H9 (cell line): ENCODE data around the gene GNL1. TPM values are rescaled to one million over a fixed set of nuclear protein-coding genes. Genes with fewer than 3 reads are reported as not detected.
A peak's percentile ranks its signal among the peaks of the same experiment; 100 is the strongest.

Source experiments
- DNase-seq: peaks from one replicate; pipeline ENCODE4 v3.0.0-alpha.2; 2017
- H2AFZ ChIP-seq: one replicate; pipeline ENCODE4 v1.6.1; 2013; ENCODE audit warnings: mild to moderate bottlenecking, low read length, control low read depth, moderate library complexity
- H2AK5ac ChIP-seq: 2 replicates; pipeline ENCODE4 v1.6.1; 2013; ENCODE audit warnings: low read length, control low read depth, mixed read lengths; ENCODE audit not compliant: insufficient read length
- H2BK120ac ChIP-seq: one replicate; pipeline ENCODE4 v1.6.1; 2013; ENCODE audit warnings: low read depth, mild to moderate bottlenecking, low read length, control low read depth, inconsistent platforms; ENCODE audit not compliant: poor library complexity, severe bottlenecking
- H2BK12ac ChIP-seq: 2 replicates; pipeline ENCODE4 v1.6.1; 2013; ENCODE audit warnings: low read length, control low read depth, mixed read lengths, low read depth; ENCODE audit not compliant: insufficient read length
- H2BK15ac ChIP-seq: 2 replicates; pipeline ENCODE4 v1.6.1; 2013; ENCODE audit warnings: low read depth, low read length, control low read depth
- H2BK20ac ChIP-seq: one replicate; pipeline ENCODE4 v1.6.1; 2013; ENCODE audit warnings: low read depth, mild to moderate bottlenecking, low read length, control low read depth, inconsistent platforms; ENCODE audit not compliant: poor library complexity, severe bottlenecking
- H2BK5ac ChIP-seq: 2 replicates; pipeline ENCODE4 v1.6.1; 2013; ENCODE audit warnings: low read length, control low read depth, mixed read lengths; ENCODE audit not compliant: insufficient read length
- H3K14ac ChIP-seq: 2 replicates; pipeline ENCODE4 v1.6.1; 2013; ENCODE audit warnings: low read length, control low read depth; ENCODE audit not compliant: insufficient read depth
- H3K18ac ChIP-seq: 2 replicates; pipeline ENCODE4 v1.6.1; 2013; ENCODE audit warnings: low read depth, mild to moderate bottlenecking, mixed read lengths, low read length, control low read depth; ENCODE audit not compliant: insufficient read length
- H3K23ac ChIP-seq: 2 replicates; pipeline ENCODE4 v1.6.1; 2013; ENCODE audit warnings: low read length, control low read depth, mixed read lengths, low read depth; ENCODE audit not compliant: insufficient read length
- H3K23me2 ChIP-seq: 2 replicates; pipeline ENCODE4 v1.6.1; 2013; ENCODE audit warnings: low read depth, mild to moderate bottlenecking, mixed read lengths, low read length, control low read depth; ENCODE audit not compliant: insufficient read length, poor library complexity, severe bottlenecking
- H3K27ac ChIP-seq: 2 replicates; pipeline ENCODE4 v1.5.1; 2013; ENCODE audit warnings: low read length, control low read depth, mixed read lengths, low read depth; ENCODE audit not compliant: insufficient read length
- H3K27me3 ChIP-seq: 2 replicates; pipeline ENCODE4 v1.6.1; 2013; ENCODE audit warnings: low read length, control low read depth, inconsistent platforms; ENCODE audit not compliant: insufficient read depth
- H3K4ac ChIP-seq: 2 replicates; pipeline ENCODE4 v1.6.1; 2013; ENCODE audit warnings: low read depth, mild to moderate bottlenecking, control low read depth, inconsistent platforms, low read length, moderate library complexity
- H3K4me1 ChIP-seq: 2 replicates; pipeline ENCODE4 v1.6.1; 2013; ENCODE audit warnings: low read length, control low read depth, inconsistent platforms; ENCODE audit not compliant: insufficient read depth
- H3K4me2 ChIP-seq: 2 replicates; pipeline ENCODE4 v1.6.1; 2013; ENCODE audit warnings: low read length, control low read depth, mixed read lengths; ENCODE audit not compliant: insufficient read length, insufficient read depth
- H3K56ac ChIP-seq: 2 replicates; pipeline ENCODE4 v1.6.1; 2013; ENCODE audit warnings: low read depth, mild to moderate bottlenecking, mixed read lengths, low read length, control low read depth; ENCODE audit not compliant: insufficient read length
- H3K79me1 ChIP-seq: 2 replicates; pipeline ENCODE4 v1.6.1; 2013; ENCODE audit warnings: low read depth, mild to moderate bottlenecking, moderate library complexity, low read length, control low read depth, inconsistent platforms; ENCODE audit not compliant: insufficient read depth, poor library complexity, severe bottlenecking
- H3K79me2 ChIP-seq: 2 replicates; pipeline ENCODE4 v1.6.1; 2013; ENCODE audit warnings: low read length, control low read depth, inconsistent platforms; ENCODE audit not compliant: insufficient read depth
- H3K9ac ChIP-seq: 2 replicates; pipeline ENCODE4 v1.6.1; 2013; ENCODE audit warnings: low read length, control low read depth, mixed read lengths; ENCODE audit not compliant: insufficient read length; ENCODE audit errors: extremely low read depth
- H3K9me3 ChIP-seq: one replicate; pipeline ENCODE4 v1.6.1; 2013; ENCODE audit warnings: low read depth, low read length, inconsistent platforms; ENCODE audit not compliant: control insufficient read depth
- H3T11ph ChIP-seq: one replicate; pipeline ENCODE4 v1.6.1; 2013; ENCODE audit warnings: mild to moderate bottlenecking, low read length, control low read depth, inconsistent platforms
- H4K20me1 ChIP-seq: one replicate; pipeline ENCODE4 v1.6.1; 2013; ENCODE audit not compliant: control insufficient read depth, insufficient read length, insufficient read depth
- H4K5ac ChIP-seq: 2 replicates; pipeline ENCODE4 v1.6.1; 2013; ENCODE audit warnings: low read depth, mild to moderate bottlenecking, mixed read lengths, low read length, control low read depth; ENCODE audit not compliant: insufficient read length
- H4K8ac ChIP-seq: replicated peaks from 2 replicates; pipeline ENCODE4 v1.6.1; 2013; ENCODE audit warnings: low read length, control low read depth, mixed read lengths, low read depth; ENCODE audit not compliant: insufficient read length
- H4K91ac ChIP-seq: 2 replicates; pipeline ENCODE4 v1.6.1; 2013; ENCODE audit warnings: low read depth, mild to moderate bottlenecking, moderate library complexity, mixed read lengths, low read length, control low read depth; ENCODE audit not compliant: insufficient read length
- H3K27ac Mint-ChIP-seq, 3 experiments: 2 replicates in 2 of 3; 3 replicates in 1 of 3; pipeline ENCODE4 v1.8.0; 2020 to 2021; ENCODE audit warnings: mixed read lengths in 3 of 3, mild to moderate bottlenecking in 1 of 3, moderate library complexity in 1 of 3
- H3K27me3 Mint-ChIP-seq: 2 replicates; pipeline ENCODE4 v1.8.0; 2021; ENCODE audit warnings: low read depth, mild to moderate bottlenecking, moderate library complexity, mixed read lengths
- H3K36me3 Mint-ChIP-seq, 3 experiments: 2 replicates in 2 of 3; 3 replicates in 1 of 3; pipeline ENCODE4 v1.8.0; 2020 to 2021; ENCODE audit warnings: low read depth in 3 of 3, mixed read lengths in 3 of 3; ENCODE audit not compliant: insufficient read depth in 1 of 3
- H3K4me1 Mint-ChIP-seq, 2 experiments: 2 replicates each; pipeline ENCODE4 v1.8.0; 2020; ENCODE audit warnings: mixed read lengths in 2 of 2
- H3K4me3 Mint-ChIP-seq, 2 experiments: 2 replicates in 1 of 2; 3 replicates in 1 of 2; pipeline ENCODE4 v1.8.0; 2020 to 2021; ENCODE audit warnings: mild to moderate bottlenecking in 2 of 2, mixed read lengths in 2 of 2, moderate library complexity in 1 of 2
- H3K9me3 Mint-ChIP-seq, 2 experiments: 2 replicates in 1 of 2; 3 replicates in 1 of 2; pipeline ENCODE4 v1.8.0; 2020; ENCODE audit warnings: mild to moderate bottlenecking in 2 of 2, mixed read lengths in 2 of 2, moderate library complexity in 1 of 2
- CTCF ChIP-seq: fragments of 200-600 bp; sonication (generic); conservative IDR thresholded peaks from 3 replicates; pipeline ENCODE4 v1.8.0; 2021; ENCODE audit warnings: antibody characterized with exemption, mild to moderate bottlenecking
- WGBS: extraction: QIAGEN DNeasy Blood & Tissue Kit; methylation state at CpG from one replicate; pipeline ENCODE4 v1.1.7; 2013; ENCODE audit warnings: missing lambda C conversion rate, low lambda C conversion rate, mixed read lengths; ENCODE audit not compliant: insufficient read length; ENCODE audit errors: extremely low coverage; 5-methylcytosine and 5-hydroxymethylcytosine counted together
- total RNA-seq: library from RNA; stranded (reverse); gene quantifications from 2 replicates; pipeline ENCODE4 v1.2.1, GENCODE V29; 2021

Gene GNL1
- total RNA-seq, 1 experiment from 2014 or later, result 83.5 TPM

GRCh38 chr6:30511169-30511546 is 45.1 kb downstream of the GNL1 start:
- no peak overlapping the region for H4K5ac ChIP-seq
- Mint-ChIP-seq H3K4me1 (peaks cover 23 to 32% of the 10 kb centered on the region in 2 experiments), H3K36me3 (no peaks in the 10 kb centered on the region), H3K27me3 (no peaks in the 10 kb centered on the region; the same call in 1 of the 2 replicates), H3K9me3 (no peaks in the 10 kb centered on the region), H3K4me3 (no peak overlapping the region), H3K27ac (peak overlapping the region in 1 of 3 experiments; percentile 83; a peak in 3 of 7 replicates)
- no peak overlapping the region for H3K4me2 ChIP-seq
- 0 out of 2 replicates have a peak, but pooled peaks cover 3% of the 10 kb centered on the region for H3K4me1 ChIP-seq
- no peaks in the 10 kb centered on the region for H3K9me3 ChIP-seq
- H3K4ac ChIP-seq, result no peak overlapping the region
- no peak overlapping the region for H2BK120ac ChIP-seq
- no peak overlapping the region for H3T11ph ChIP-seq
- H3K9ac ChIP-seq, result no peak overlapping the region
- no peak overlapping the region for H2AK5ac ChIP-seq
- H3K18ac ChIP-seq, result no peak overlapping the region
- H3K14ac ChIP-seq, result no peak overlapping the region
- no peak overlapping the region for H3K23ac ChIP-seq
- H4K20me1 ChIP-seq, result no peaks in the 10 kb centered on the region
- H3K23me2 ChIP-seq, result peaks cover 5% of the 10 kb centered on the region
- H3K79me1 ChIP-seq, result no peaks in the 10 kb centered on the region
- H3K79me2 ChIP-seq, result no peaks in the 10 kb centered on the region
- no peak overlapping the region for H4K8ac ChIP-seq
- no peak overlapping the region for H2BK15ac ChIP-seq
- no peak overlapping the region for H3K27ac ChIP-seq
- no peak for TF ChIP-seq CTCF
- no peak overlapping the region for H2BK20ac ChIP-seq
- H2BK12ac ChIP-seq, result no peak overlapping the region
- no peak overlapping the region for H2AFZ ChIP-seq
- H3K56ac ChIP-seq, result no peak overlapping the region
- H2BK5ac ChIP-seq, result no peak overlapping the region
- no CpG with 5 or more reads among the region's 5 CpGs for WGBS
- H3K27me3 ChIP-seq, result no peaks in the 10 kb centered on the region
- DNase-seq, result no peak
- H4K91ac ChIP-seq, result no peak overlapping the region
